Thyroid gland (tissue), 4 donors: ENCODE measurements around the gene PROM1.

Experiments used
- CTCF ChIP-seq, 6 experiments: fragments of 200-600 bp in 3 of 6; fragments of 450-650 bp in 3 of 6; sonication (generic) in 3 of 6; IDR thresholded peaks; one replicate each; pipeline ENCODE4 v1.5.1; 2016 to 2019; ENCODE audit warnings: antibody characterized with exemption in 6 of 6, mild to moderate bottlenecking in 2 of 6, inconsistent platforms in 1 of 6, moderate library complexity in 1 of 6
- POLR2A ChIP-seq, 2 donors: fragments of 450-650 bp; IDR thresholded peaks; one replicate each; pipeline ENCODE4 v1.6.1; 2017; ENCODE audit warnings: antibody characterized with exemption in 2 of 2, mild to moderate bottlenecking in 2 of 2, moderate library complexity in 1 of 2

GRCh38 chr4:16025268-16025667, 58.6 kb downstream of the PROM1 start:
- no peak for TF ChIP-seq POLR2A (IDR thresholded peaks at IDR 0.05)
- TF ChIP-seq CTCF (IDR thresholded peaks at IDR 0.05), result no peak
